GM12878 (cell line): ENCODE measurements around the gene C5orf34. TPM values are rescaled to one million over a fixed set of nuclear protein-coding genes. Genes with fewer than 3 reads are reported as not detected.

ENCODE experiments used
- ATAC-seq: fragments of 200-7000 bp; cut with Tn5 transposase; 3 replicates; pipeline ENCODE4 v1.9.1; 2020; ENCODE audit warnings: mild to moderate bottlenecking, moderate library complexity
- BruUV-seq: library from RNA; stranded (reverse); fragments of 400-500 nt; replicated peaks from 2 replicates; lab custom pipeline; 2021; lab: Mats Ljungman, UMichigan
- CTCF ChIA-PET: fragments of 300-600 bp; sonication (Branson Sonifier 250); formaldehyde crosslinking; extraction: SDS; loops from one replicate; lab custom pipeline; 2021; ENCODE audit warnings: inconsistent platforms; lab: Yijun Ruan, JAX
- POLR2A ChIA-PET: fragments of 350-600 bp; formaldehyde crosslinking; extraction: SDS; loops from one replicate; lab custom pipeline; 2021; ENCODE audit warnings: inconsistent platforms; lab: Charles Lee
- RAD21 ChIA-PET: fragments of 300-600 bp; sonication (Branson Sonifier 250); formaldehyde crosslinking; loops from one replicate; lab custom pipeline; 2023; ENCODE audit warnings: antibody characterized with exemption; ENCODE audit not compliant: unreplicated experiment; lab: Charles Lee
- SMC1A ChIA-PET: fragments of 300-600 bp; sonication (Branson Sonifier 250); formaldehyde crosslinking; loops from one replicate; lab custom pipeline; 2023; ENCODE audit not compliant: unreplicated experiment, uncharacterized antibody; lab: Charles Lee
- DNase-seq: peaks from one replicate; pipeline ENCODE4 v3.0.0-alpha.2; 2011; ENCODE audit warnings: low read depth, low spot score
- FAIRE-seq: peaks from 3 replicates; lab custom pipeline; 2011; peaks lifted over from hg19 to GRCh38; lab: Jason Lieb, UNC
- H2AFZ ChIP-seq: 2 replicates; pipeline ENCODE4 v1.6.0; 2011; ENCODE audit warnings: low read depth, low read length, control low read depth; ENCODE audit not compliant: control insufficient read depth
- H3K27ac ChIP-seq: 2 replicates; pipeline ENCODE4 v1.5.1; 2011; ENCODE audit warnings: control low read depth; ENCODE audit not compliant: control insufficient read depth, insufficient read depth
- H3K27me3 ChIP-seq, 2 experiments: replicated peaks in 1 of 2; 2 replicates each; pipeline versions ENCODE4 v1.6.0 to v1.6.1; 2011; ENCODE audit warnings: low read length in 1 of 2; ENCODE audit not compliant: control insufficient read depth in 2 of 2, insufficient read depth in 2 of 2
- H3K36me3 ChIP-seq, 2 experiments: 2 replicates each; pipeline ENCODE4 v1.5.1; 2011; ENCODE audit warnings: low read length in 1 of 2; ENCODE audit not compliant: control insufficient read depth in 2 of 2, insufficient read depth in 2 of 2
- H3K4me1 ChIP-seq: 2 replicates; pipeline ENCODE4 v1.6.1; 2011; ENCODE audit warnings: mild to moderate bottlenecking, low read length, moderate library complexity, mixed read lengths; ENCODE audit not compliant: control insufficient read depth, insufficient read depth
- H3K4me2 ChIP-seq: 2 replicates; pipeline ENCODE4 v1.6.0; 2011; ENCODE audit warnings: control low read depth; ENCODE audit not compliant: control insufficient read depth, insufficient read depth
- H3K4me3 ChIP-seq: fragments of 200-600 bp; sonication (generic); 2 replicates; pipeline ENCODE4 v1.5.1; 2016
- H3K79me2 ChIP-seq: 2 replicates; pipeline ENCODE4 v1.6.0; 2011; ENCODE audit warnings: low read length; ENCODE audit not compliant: control insufficient read depth, insufficient read depth
- H3K9ac ChIP-seq: 2 replicates; pipeline ENCODE4 v1.8.0; 2011; ENCODE audit warnings: low read length, control low read depth, mixed read lengths; ENCODE audit not compliant: control insufficient read depth, insufficient read depth
- H3K9me3 ChIP-seq: replicated peaks from 3 replicates; pipeline ENCODE4 v1.5.1; 2011; ENCODE audit warnings: mild to moderate bottlenecking, low read length; ENCODE audit not compliant: control insufficient read depth, insufficient read depth
- H4K20me1 ChIP-seq: 2 replicates; pipeline ENCODE4 v1.6.0; 2011; ENCODE audit not compliant: control insufficient read depth, insufficient read depth
- CEBPB ChIP-seq, 2 experiments: fragments of 150-350 bp in 1 of 2; IDR thresholded peaks; 2 replicates each; pipeline ENCODE4 v1.6.1; 2012 to 2014; ENCODE audit warnings: low read depth in 2 of 2, low read length in 2 of 2, borderline replicate concordance in 1 of 2, inconsistent platforms in 1 of 2
- DPF2 ChIP-seq: fragments of 450-650 bp; IDR thresholded peaks from 2 replicates; pipeline ENCODE4 v1.6.1; 2017; ENCODE audit warnings: mild to moderate bottlenecking
- EGR1 ChIP-seq, 2 experiments: IDR thresholded peaks; 1 replicate in 1 of 2; 2 replicates in 1 of 2; pipeline ENCODE4 v1.6.1; 2011 to 2012; ENCODE audit warnings: low read depth in 2 of 2, low read length in 2 of 2, borderline replicate concordance in 1 of 2, mild to moderate bottlenecking in 1 of 2, moderate library complexity in 1 of 2
- GATAD2B ChIP-seq: fragments of 450-650 bp; conservative IDR thresholded peaks from 2 replicates; pipeline ENCODE4 v1.6.1; 2017; ENCODE audit warnings: low read depth, mild to moderate bottlenecking, moderate library complexity
- IKZF1 ChIP-seq: fragments of 450-650 bp; conservative IDR thresholded peaks from 2 replicates; pipeline ENCODE4 v1.6.1; 2017; ENCODE audit warnings: antibody characterized with exemption, mild to moderate bottlenecking
- MTA2 ChIP-seq: fragments of 450-650 bp; IDR thresholded peaks from 2 replicates; pipeline ENCODE4 v1.6.1; 2016; ENCODE audit warnings: low read depth, mild to moderate bottlenecking, moderate library complexity
- NR2F1 ChIP-seq: fragments of 450-650 bp; conservative IDR thresholded peaks from 2 replicates; pipeline ENCODE4 v1.6.1; 2017; ENCODE audit warnings: mild to moderate bottlenecking
- PML ChIP-seq: IDR thresholded peaks from 2 replicates; pipeline ENCODE4 v1.6.1; 2012; ENCODE audit warnings: low read length, inconsistent platforms
- POLR2A ChIP-seq: IDR thresholded peaks from 2 replicates; pipeline ENCODE4 v1.6.1; 2011; ENCODE audit warnings: low read depth, mild to moderate bottlenecking, low read length
- YBX1 ChIP-seq: fragments of 450-650 bp; IDR thresholded peaks from 2 replicates; pipeline ENCODE4 v1.6.1; 2016; ENCODE audit warnings: antibody characterized with exemption
- YY1 ChIP-seq: IDR thresholded peaks from 2 replicates; pipeline ENCODE4 v1.6.1; 2011; ENCODE audit warnings: low read depth, mild to moderate bottlenecking, low read length
- ZBED1 ChIP-seq: IDR thresholded peaks from 2 replicates; pipeline ENCODE4 v1.6.1; 2016; ENCODE audit warnings: borderline replicate concordance
- ZNF207 ChIP-seq: fragments of 450-650 bp; IDR thresholded peaks from 2 replicates; pipeline ENCODE4 v1.6.1; 2014; ENCODE audit warnings: antibody characterized with exemption, mild to moderate bottlenecking, borderline replicate concordance
- WGBS: methylation state at CpG from one replicate; pipeline ENCODE4 v1.1.6; 2016; ENCODE audit warnings: low lambda C conversion rate; ENCODE audit not compliant: insufficient replicate concordance, insufficient coverage; ENCODE audit errors: missing lambda C conversion rate; 5-methylcytosine and 5-hydroxymethylcytosine counted together
- in situ Hi-C: fragments of 300-500 bp; cut with MboI; formaldehyde crosslinking; loops from 9 replicates; pipeline ENCODE4 v1.14.3; 2018; ENCODE audit warnings: mixed read lengths
- intact Hi-C: fragments of 100-400 bp; cut with micrococcal nuclease; formaldehyde crosslinking; loops from one replicate; pipeline ENCODE4 v1.14.2; 2022; ENCODE audit not compliant: unreplicated experiment
- polyA plus RNA-seq, 11 experiments: library from polyadenylated mRNA; depleted of rRNA in 4 of 11; unstranded in 6 of 11; stranded (reverse) in 5 of 11; fragments of >200 nt; fragmentation: Nextera tagmentation in 4 of 11; fragmentation: Illumina TruSeq in 1 of 11; extraction: Ambion mirVana in 4 of 11; extraction: Trizol in 1 of 11; gene quantifications; 1 replicate in 1 of 11; 2 replicates in 10 of 11; pipeline versions ENCODE4 v1.2.1 to v1.2.3, GENCODE V29; 2011 to 2016; ENCODE audit warnings: inconsistent platforms in 2 of 11, missing spikeins in 2 of 11, low read depth in 1 of 11
- total RNA-seq, 4 experiments: library from RNA; depleted of rRNA in 3 of 4; stranded (reverse); fragments of >200 nt in 3 of 4; fragmentation: Illumina TruSeq in 1 of 4; extraction: Trizol in 1 of 4; gene quantifications; 2 replicates each; pipeline versions ENCODE4 v1.2.1 to v1.2.3, GENCODE V29; 2013 to 2021
- TF ChIP-seq, protein P1 (sequence below), 3 experiments: IDR thresholded peaks in 2 of 3; conservative IDR thresholded peaks in 1 of 3; 2 replicates each; pipeline ENCODE4 v1.5.1; 2011; ENCODE audit warnings: low read depth in 3 of 3, low read length in 3 of 3, mild to moderate bottlenecking in 3 of 3, control low read depth in 2 of 3, moderate library complexity in 2 of 3, inconsistent platforms in 1 of 3, mixed read lengths in 1 of 3; ENCODE audit not compliant: control insufficient read depth in 2 of 3, insufficient read depth in 1 of 3; ENCODE audit errors: extremely low read depth in 1 of 3
- TF ChIP-seq, protein P2 (sequence below): fragments of 450-650 bp; IDR thresholded peaks from 2 replicates; pipeline ENCODE4 v1.6.1; 2017; ENCODE audit warnings: borderline replicate concordance
- TF ChIP-seq, protein P3 (sequence below): fragments of 450-650 bp; IDR thresholded peaks from 2 replicates; pipeline ENCODE4 v1.6.1; 2017; ENCODE audit warnings: mild to moderate bottlenecking, moderate library complexity

C5orf34 gene
- total and polyA plus RNA-seq, 10 of the 15 experiments (the other 5 are each of a cell fraction or from before 2014, with no cell fraction given): 6.1 to 15.1 (median 10.0) TPM

DNA sequence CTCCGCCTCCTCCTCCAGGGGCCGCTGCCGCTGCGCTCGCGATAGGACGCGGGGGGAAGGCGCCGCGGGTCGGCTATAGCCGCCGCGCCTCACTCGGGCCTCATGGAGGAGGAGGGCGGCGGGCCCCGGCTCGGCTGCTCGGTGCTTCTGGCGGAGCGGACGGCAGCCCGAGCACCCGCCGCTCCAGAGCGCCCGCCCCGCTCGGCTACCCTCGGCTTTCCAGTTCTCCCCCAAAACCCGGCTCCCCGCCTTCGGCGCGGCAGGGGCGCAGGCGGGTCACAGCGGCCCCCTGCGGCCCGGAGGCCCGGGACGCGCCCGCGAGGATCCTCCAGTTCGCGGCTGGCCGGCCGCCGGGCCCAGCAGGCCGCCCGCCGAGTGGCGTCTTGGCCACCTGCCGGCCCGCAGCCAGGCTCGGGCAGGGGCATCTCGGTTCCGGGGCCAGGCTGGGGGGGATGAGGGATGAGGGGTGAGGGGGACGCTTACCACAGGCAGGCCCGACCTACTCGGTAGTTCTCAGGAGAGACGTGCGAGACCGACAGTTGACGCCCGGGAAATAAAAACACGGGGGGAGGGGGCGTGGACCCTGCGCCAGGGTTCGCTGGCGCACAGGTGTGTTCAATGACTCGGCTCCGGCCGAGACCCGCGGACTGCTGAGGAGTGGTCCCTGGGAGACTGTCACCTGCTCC, 42.1 kb upstream of the C5orf34 start, which contains the start of gene PAIP1:
Gene PAIP1, minus strand, starts transcription at position 221 of the 686 bp plus-strand sequence. CDS start 231 bp downstream, outside the sequence.
- FAIRE-seq: no peak
- CTCF ChIA-PET: interaction anchor here (0.6 to 4.4 kb wide), 5 partner anchors 43 to 73 kb away, joined by 3 to 31 read pairs (median 11); partner anchors contain the start of genes NNT and TMEM267
- Histone ChIP-seq H3K36me3 (peaks cover 0 to 4% of the 10 kb centered on the region in 2 experiments; a peak in 1 of 4 replicates), H4K20me1 (no peaks in the 10 kb centered on the region), H3K4me3 (peak within 1 kb of the TSS; percentile 94), H3K27me3 (no peaks in the 10 kb centered on the region), H3K9ac (peak within 1 kb of the TSS; percentile 97), H3K4me1 (peaks cover 13% of the 10 kb centered on the region), H3K9me3 (no peaks in the 10 kb centered on the region), H3K27ac (peak within 1 kb of the TSS; percentile 87), H3K4me2 (peak within 1 kb of the TSS; percentile 99), H3K79me2 (peaks cover 49% of the 10 kb centered on the region), H2AFZ (peak within 1 kb of the TSS; percentile 69)
- in situ Hi-C loops (no loop called here), intact Hi-C loops (loop anchor here (1.0 to 10.0 kb wide), 3 partner anchors 46 to 562 kb away; partner anchors contain the start of gene NNT)
- SMC1A ChIA-PET: no interaction called here
- RAD21 ChIA-PET: no interaction called here
- POLR2A ChIA-PET: interaction anchor here (0.6 kb wide), 1 partner anchor 19 kb away, joined by 4 read pairs; no protein-coding TSS in a partner anchor
- WGBS: 2% methylated on average over 41 of the region's 79 CpGs
- DNase-seq: peak; percentile 37
- peak; percentile 84 for ATAC-seq
- BruUV-seq: TSS peak; percentile 89
- 0 out of 2 replicates have a peak, but pooled peaks have one; percentile 40 for TF ChIP-seq ZBED1
- TF ChIP-seq, protein P1, sequence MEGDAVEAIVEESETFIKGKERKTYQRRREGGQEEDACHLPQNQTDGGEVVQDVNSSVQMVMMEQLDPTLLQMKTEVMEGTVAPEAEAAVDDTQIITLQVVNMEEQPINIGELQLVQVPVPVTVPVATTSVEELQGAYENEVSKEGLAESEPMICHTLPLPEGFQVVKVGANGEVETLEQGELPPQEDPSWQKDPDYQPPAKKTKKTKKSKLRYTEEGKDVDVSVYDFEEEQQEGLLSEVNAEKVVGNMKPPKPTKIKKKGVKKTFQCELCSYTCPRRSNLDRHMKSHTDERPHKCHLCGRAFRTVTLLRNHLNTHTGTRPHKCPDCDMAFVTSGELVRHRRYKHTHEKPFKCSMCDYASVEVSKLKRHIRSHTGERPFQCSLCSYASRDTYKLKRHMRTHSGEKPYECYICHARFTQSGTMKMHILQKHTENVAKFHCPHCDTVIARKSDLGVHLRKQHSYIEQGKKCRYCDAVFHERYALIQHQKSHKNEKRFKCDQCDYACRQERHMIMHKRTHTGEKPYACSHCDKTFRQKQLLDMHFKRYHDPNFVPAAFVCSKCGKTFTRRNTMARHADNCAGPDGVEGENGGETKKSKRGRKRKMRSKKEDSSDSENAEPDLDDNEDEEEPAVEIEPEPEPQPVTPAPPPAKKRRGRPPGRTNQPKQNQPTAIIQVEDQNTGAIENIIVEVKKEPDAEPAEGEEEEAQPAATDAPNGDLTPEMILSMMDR (IDR thresholded peaks at IDR 0.05 in 2 of 3, conservative IDR thresholded peaks at IDR 0.05 in 1 of 3; ENCODE audit: control insufficient read depth in 2 of 3, extremely low read depth in 1 of 3, insufficient read depth in 1 of 3, low read depth in 3 of 3, low read length in 3 of 3): peak in 2 of 3 experiments; percentile 56 to 61; a peak in 5 of 6 replicates
- no peak for TF ChIP-seq MTA2
- TF ChIP-seq POLR2A: peak; percentile 86
- peak; percentile 50 for TF ChIP-seq YY1
- peak; percentile 87 for TF ChIP-seq GATAD2B
- TF ChIP-seq, protein P2, sequence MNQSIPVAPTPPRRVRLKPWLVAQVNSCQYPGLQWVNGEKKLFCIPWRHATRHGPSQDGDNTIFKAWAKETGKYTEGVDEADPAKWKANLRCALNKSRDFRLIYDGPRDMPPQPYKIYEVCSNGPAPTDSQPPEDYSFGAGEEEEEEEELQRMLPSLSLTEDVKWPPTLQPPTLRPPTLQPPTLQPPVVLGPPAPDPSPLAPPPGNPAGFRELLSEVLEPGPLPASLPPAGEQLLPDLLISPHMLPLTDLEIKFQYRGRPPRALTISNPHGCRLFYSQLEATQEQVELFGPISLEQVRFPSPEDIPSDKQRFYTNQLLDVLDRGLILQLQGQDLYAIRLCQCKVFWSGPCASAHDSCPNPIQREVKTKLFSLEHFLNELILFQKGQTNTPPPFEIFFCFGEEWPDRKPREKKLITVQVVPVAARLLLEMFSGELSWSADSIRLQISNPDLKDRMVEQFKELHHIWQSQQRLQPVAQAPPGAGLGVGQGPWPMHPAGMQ: no peak
- peak; percentile 26; the same call in 1 of the 2 replicates for TF ChIP-seq ZNF207
- peak; percentile 92 for TF ChIP-seq IKZF1
- TF ChIP-seq, protein P3, sequence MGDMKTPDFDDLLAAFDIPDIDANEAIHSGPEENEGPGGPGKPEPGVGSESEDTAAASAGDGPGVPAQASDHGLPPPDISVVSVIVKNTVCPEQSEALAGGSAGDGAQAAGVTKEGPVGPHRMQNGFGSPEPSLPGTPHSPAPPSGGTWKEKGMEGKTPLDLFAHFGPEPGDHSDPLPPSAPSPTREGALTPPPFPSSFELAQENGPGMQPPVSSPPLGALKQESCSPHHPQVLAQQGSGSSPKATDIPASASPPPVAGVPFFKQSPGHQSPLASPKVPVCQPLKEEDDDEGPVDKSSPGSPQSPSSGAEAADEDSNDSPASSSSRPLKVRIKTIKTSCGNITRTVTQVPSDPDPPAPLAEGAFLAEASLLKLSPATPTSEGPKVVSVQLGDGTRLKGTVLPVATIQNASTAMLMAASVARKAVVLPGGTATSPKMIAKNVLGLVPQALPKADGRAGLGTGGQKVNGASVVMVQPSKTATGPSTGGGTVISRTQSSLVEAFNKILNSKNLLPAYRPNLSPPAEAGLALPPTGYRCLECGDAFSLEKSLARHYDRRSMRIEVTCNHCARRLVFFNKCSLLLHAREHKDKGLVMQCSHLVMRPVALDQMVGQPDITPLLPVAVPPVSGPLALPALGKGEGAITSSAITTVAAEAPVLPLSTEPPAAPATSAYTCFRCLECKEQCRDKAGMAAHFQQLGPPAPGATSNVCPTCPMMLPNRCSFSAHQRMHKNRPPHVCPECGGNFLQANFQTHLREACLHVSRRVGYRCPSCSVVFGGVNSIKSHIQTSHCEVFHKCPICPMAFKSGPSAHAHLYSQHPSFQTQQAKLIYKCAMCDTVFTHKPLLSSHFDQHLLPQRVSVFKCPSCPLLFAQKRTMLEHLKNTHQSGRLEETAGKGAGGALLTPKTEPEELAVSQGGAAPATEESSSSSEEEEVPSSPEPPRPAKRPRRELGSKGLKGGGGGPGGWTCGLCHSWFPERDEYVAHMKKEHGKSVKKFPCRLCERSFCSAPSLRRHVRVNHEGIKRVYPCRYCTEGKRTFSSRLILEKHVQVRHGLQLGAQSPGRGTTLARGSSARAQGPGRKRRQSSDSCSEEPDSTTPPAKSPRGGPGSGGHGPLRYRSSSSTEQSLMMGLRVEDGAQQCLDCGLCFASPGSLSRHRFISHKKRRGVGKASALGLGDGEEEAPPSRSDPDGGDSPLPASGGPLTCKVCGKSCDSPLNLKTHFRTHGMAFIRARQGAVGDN: peak; percentile 71
- peak in 1 of 2 experiments; percentile 67; a peak in 2 of 3 replicates for TF ChIP-seq EGR1 (IDR thresholded peaks at IDR 0.05; ENCODE audit: borderline replicate concordance in 1 of 2, low read depth in 2 of 2, low read length in 2 of 2)
- no peak for TF ChIP-seq CEBPB (IDR thresholded peaks at IDR 0.05; ENCODE audit: borderline replicate concordance in 1 of 2, low read depth in 2 of 2, low read length in 2 of 2)
- peak; percentile 76 for TF ChIP-seq NR2F1
- peak; percentile 88 for TF ChIP-seq DPF2
- no peak for TF ChIP-seq YBX1
- peak; percentile 79; the same call in 1 of the 2 replicates for TF ChIP-seq PML
